PC-9 (cell line): ENCODE measurements around the gene MAN1A1.

Experiments
- CTCF ChIP-seq: fragments of 200-600 bp; sonication (generic); conservative IDR thresholded peaks from 2 replicates; pipeline ENCODE4 v1.6.1; 2017; ENCODE audit warnings: mixed run types, antibody characterized with exemption, mild to moderate bottlenecking, moderate library complexity
- EZH2 ChIP-seq: fragments of 200-600 bp; sonication (generic); IDR thresholded peaks from 2 replicates; pipeline ENCODE4 v1.8.0; 2017; ENCODE audit warnings: antibody characterized with exemption, low read depth

- no peak for TF ChIP-seq CTCF
- TF ChIP-seq EZH2: no peak
Measured at GRCh38 chr6:119294984-119295383, 54.6 kb downstream of the MAN1A1 start.
